Measurements from ENCODE around the gene AFAP1.

The AFAP1 gene

DNA sequence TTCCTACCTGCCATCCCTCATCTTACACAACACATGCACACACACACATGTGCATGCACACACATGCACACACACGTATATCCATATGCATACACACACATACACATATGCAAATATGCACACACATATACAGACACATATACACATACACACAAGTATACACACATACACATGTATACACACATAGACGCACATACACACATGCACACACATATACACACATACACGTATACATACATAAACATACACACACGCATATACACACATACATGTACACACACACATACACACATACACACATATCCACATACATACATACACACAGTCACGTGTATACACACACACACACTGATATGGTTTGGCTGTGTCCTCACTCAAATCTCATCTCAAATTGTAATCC is 37.0 kb upstream of the AFAP1 start:
- 97% methylated on average over 4 of the region's 5 CpGs for WGBS (ENCODE audit: insufficient coverage)
- H3K4me3 ChIP-seq (ENCODE audit: control insufficient read depth in 1 of 7, extremely low read depth in 1 of 7, insufficient read depth in 4 of 7, low read depth in 2 of 7, low read length in 6 of 7): no peak overlapping the region
- POLR2A ChIA-PET: no interaction called here
- no peak overlapping the region for H3K27ac ChIP-seq (ENCODE audit: insufficient read depth in 1 of 2, low read depth in 1 of 2, low read length in 2 of 2, poor library complexity in 1 of 2, severe bottlenecking in 2 of 2)
- no peaks in the 10 kb centered on the region for H3K9me3 ChIP-seq (ENCODE audit: control extremely low read depth in 1 of 5, control insufficient read depth in 4 of 5, insufficient read depth in 2 of 5, low read depth in 1 of 5, low read length in 4 of 5)
- H3K36me3 ChIP-seq (ENCODE audit: control insufficient read depth in 4 of 4, insufficient read depth in 4 of 4, low read length in 3 of 4): no peaks in the 10 kb centered on the region
- CTCF ChIA-PET: no interaction called here
- DNase-seq: no peak
- H3K4me1 ChIP-seq (ENCODE audit: control extremely low read depth in 1 of 4, control insufficient read depth in 4 of 4, insufficient read depth in 4 of 4, low read length in 3 of 4): no peaks in the 10 kb centered on the region
- peaks cover 0 to 45% (median 13%) of the 10 kb centered on the region in 5 experiments for H3K27me3 ChIP-seq (replicated peaks in 2 of 5; ENCODE audit: control insufficient read depth in 4 of 5, insufficient read depth in 5 of 5, low read length in 4 of 5)

DNA sequence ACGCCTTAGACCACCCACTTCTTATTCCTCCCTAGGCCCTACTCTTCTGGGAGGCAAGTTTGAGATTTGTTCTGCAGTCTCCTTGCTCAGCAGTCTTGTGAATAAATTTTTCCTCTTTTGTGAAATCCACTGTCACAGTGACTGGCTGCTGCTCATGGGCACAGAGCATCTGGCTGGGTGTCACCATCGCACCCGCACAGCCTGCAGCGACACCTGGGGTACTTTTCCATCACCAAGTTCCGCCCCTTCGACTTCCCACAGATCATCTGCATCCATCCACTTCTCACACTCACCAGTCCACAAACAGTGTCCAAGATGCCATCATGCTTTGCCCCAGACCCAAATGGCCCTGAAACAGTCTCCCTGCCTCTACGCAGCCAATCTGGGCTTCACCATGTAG is 36.4 kb upstream of the AFAP1 start:
- no peak for DNase-seq
- Histone ChIP-seq H3K36me3 (ENCODE audit: control insufficient read depth in 4 of 4, insufficient read depth in 4 of 4, low read length in 3 of 4) (no peaks in the 10 kb centered on the region), H3K4me3 (ENCODE audit: control insufficient read depth in 1 of 7, extremely low read depth in 1 of 7, insufficient read depth in 4 of 7, low read depth in 2 of 7, low read length in 6 of 7) (no peak overlapping the region), H3K9me3 (ENCODE audit: control extremely low read depth in 1 of 5, control insufficient read depth in 4 of 5, insufficient read depth in 2 of 5, low read depth in 1 of 5, low read length in 4 of 5) (no peaks in the 10 kb centered on the region), H3K27ac (ENCODE audit: insufficient read depth in 1 of 2, low read depth in 1 of 2, low read length in 2 of 2, poor library complexity in 1 of 2, severe bottlenecking in 2 of 2) (no peak overlapping the region), H3K27me3 (replicated peaks in 2 of 5; ENCODE audit: control insufficient read depth in 4 of 5, insufficient read depth in 5 of 5, low read length in 4 of 5) (peaks cover 0 to 43% (median 13%) of the 10 kb centered on the region in 5 experiments), H3K4me1 (ENCODE audit: control extremely low read depth in 1 of 4, control insufficient read depth in 4 of 4, insufficient read depth in 4 of 4, low read length in 3 of 4) (peaks cover 0 to 4% (median 2%) of the 10 kb centered on the region in 4 experiments)
- CTCF ChIA-PET: no interaction called here
- 100% methylated on average over 7 of the region's 7 CpGs for WGBS (ENCODE audit: insufficient coverage)
- POLR2A ChIA-PET: no interaction called here

DNA sequence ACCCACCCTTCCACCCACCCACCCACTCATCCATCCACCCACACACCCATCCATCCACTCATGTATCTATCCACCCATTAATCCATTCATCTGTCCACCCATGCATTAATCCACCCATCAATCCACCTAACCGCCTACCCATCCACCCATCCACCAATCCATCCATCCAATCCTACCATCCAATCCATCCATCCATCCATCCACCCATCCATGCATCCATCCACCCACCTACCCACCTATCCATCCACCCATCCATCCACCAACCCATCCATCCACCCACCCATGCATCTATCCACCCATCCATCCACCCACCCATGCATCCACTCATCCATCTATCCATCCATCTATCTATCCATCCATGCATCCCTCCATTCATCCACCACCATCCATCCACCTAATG is 34.8 kb upstream of the AFAP1 start:
- H3K36me3 ChIP-seq (ENCODE audit: control insufficient read depth in 4 of 4, insufficient read depth in 4 of 4, low read length in 3 of 4): no peaks in the 10 kb centered on the region
- no peak for DNase-seq
- no peak overlapping the region for H3K27ac ChIP-seq (ENCODE audit: insufficient read depth in 1 of 2, low read depth in 1 of 2, low read length in 2 of 2, poor library complexity in 1 of 2, severe bottlenecking in 2 of 2)
- no peaks in the 10 kb centered on the region for H3K9me3 ChIP-seq (ENCODE audit: control extremely low read depth in 1 of 5, control insufficient read depth in 4 of 5, insufficient read depth in 2 of 5, low read depth in 1 of 5, low read length in 4 of 5)
- H3K27me3 ChIP-seq (replicated peaks in 2 of 5; ENCODE audit: control insufficient read depth in 4 of 5, insufficient read depth in 5 of 5, low read length in 4 of 5): peaks cover 0 to 46% (median 10%) of the 10 kb centered on the region in 5 experiments
- ChIA-PET POLR2A (no interaction called here), CTCF (no interaction called here)
- WGBS (ENCODE audit: insufficient coverage): 88% methylated on average over 1 of the region's 1 CpG
- H3K4me3 ChIP-seq (ENCODE audit: control insufficient read depth in 1 of 7, extremely low read depth in 1 of 7, insufficient read depth in 4 of 7, low read depth in 2 of 7, low read length in 6 of 7): no peak overlapping the region
- H3K4me1 ChIP-seq (ENCODE audit: control extremely low read depth in 1 of 4, control insufficient read depth in 4 of 4, insufficient read depth in 4 of 4, low read length in 3 of 4): peaks cover 0 to 20% (median 14%) of the 10 kb centered on the region in 4 experiments

DNA sequence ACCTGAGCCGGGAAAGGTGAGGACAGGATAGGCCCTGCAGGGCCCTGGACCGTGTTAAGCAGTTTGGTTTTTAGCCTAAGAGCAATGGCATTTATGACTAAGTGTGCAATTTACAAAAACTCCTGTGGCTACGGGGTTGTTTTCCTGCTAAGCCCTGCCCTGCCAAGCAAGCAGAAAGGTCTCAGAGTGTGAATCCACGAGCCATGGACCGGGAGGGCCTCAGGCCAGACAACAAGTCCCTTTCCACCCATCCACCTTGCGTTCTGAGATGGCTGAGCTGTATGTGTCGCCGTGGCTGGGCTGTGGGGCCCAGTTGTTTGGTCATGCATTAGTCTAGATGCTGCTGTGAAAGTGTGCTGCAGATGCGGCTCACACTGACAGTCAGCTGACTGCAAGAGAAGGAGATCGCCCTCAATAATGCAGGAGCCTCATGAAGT is 33.9 kb upstream of the AFAP1 start:
- H3K36me3 ChIP-seq (ENCODE audit: control insufficient read depth in 4 of 4, insufficient read depth in 4 of 4, low read length in 3 of 4): no peaks in the 10 kb centered on the region
- ChIA-PET POLR2A (interaction anchor here (0.6 kb wide), 1 partner anchor 10 kb away, joined by 4 read pairs; no protein-coding TSS in a partner anchor), CTCF (no interaction called here)
- H3K27ac ChIP-seq (ENCODE audit: insufficient read depth in 1 of 2, low read depth in 1 of 2, low read length in 2 of 2, poor library complexity in 1 of 2, severe bottlenecking in 2 of 2): no peak overlapping the region
- DNase-seq: no peak
- H3K27me3 ChIP-seq (replicated peaks in 2 of 5; ENCODE audit: control insufficient read depth in 4 of 5, insufficient read depth in 5 of 5, low read length in 4 of 5): peaks cover 0 to 38% (median 7%) of the 10 kb centered on the region in 5 experiments
- WGBS (ENCODE audit: insufficient coverage): 97% methylated on average over 10 of the region's 10 CpGs
- peaks cover 0 to 25% (median 15%) of the 10 kb centered on the region in 4 experiments for H3K4me1 ChIP-seq (ENCODE audit: control extremely low read depth in 1 of 4, control insufficient read depth in 4 of 4, insufficient read depth in 4 of 4, low read length in 3 of 4)
- no peak overlapping the region for H3K4me3 ChIP-seq (ENCODE audit: control insufficient read depth in 1 of 7, extremely low read depth in 1 of 7, insufficient read depth in 4 of 7, low read depth in 2 of 7, low read length in 6 of 7)
- no peaks in the 10 kb centered on the region for H3K9me3 ChIP-seq (ENCODE audit: control extremely low read depth in 1 of 5, control insufficient read depth in 4 of 5, insufficient read depth in 2 of 5, low read depth in 1 of 5, low read length in 4 of 5)

DNA sequence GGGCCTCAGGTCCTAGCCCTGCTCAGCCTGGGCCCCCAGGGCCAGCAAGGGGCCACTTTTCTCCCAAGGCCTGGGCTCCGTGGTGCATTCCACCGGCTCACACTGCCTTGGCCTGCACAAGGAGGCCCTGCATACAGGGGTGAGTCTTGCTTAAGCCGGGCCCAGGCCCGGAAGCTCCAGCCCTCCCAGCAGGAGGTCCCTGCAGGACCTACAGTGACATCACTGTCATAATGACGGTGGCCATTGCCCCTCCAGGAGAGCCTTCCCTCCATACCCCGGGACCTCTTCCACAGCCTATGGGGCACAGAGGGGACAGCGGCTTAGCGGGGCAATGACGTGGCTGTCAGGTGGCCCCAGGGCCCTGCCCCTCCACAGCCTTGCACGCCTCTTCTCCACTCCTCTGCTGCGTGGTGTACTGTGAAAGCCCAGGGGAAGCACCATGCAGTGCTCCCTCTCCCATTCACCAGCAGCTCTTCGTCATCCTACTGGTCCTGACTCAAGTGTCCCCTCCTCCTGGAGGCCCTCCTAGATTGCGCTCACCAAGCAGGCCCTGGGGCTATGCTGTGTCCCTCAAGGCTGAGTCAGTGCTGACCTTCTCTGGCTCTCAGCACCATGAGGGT is 32.3 kb upstream of the AFAP1 start:
- no peak for DNase-seq
- no peaks in the 10 kb centered on the region for H3K9me3 ChIP-seq (ENCODE audit: control extremely low read depth in 1 of 5, control insufficient read depth in 4 of 5, insufficient read depth in 2 of 5, low read depth in 1 of 5, low read length in 4 of 5)
- peaks cover 0 to 32% (median 15%) of the 10 kb centered on the region in 4 experiments for H3K4me1 ChIP-seq (ENCODE audit: control extremely low read depth in 1 of 4, control insufficient read depth in 4 of 4, insufficient read depth in 4 of 4, low read length in 3 of 4)
- WGBS (ENCODE audit: insufficient coverage): 91% methylated on average over 13 of the region's 13 CpGs
- POLR2A ChIA-PET: no interaction called here
- no peaks in the 10 kb centered on the region for H3K36me3 ChIP-seq (ENCODE audit: control insufficient read depth in 4 of 4, insufficient read depth in 4 of 4, low read length in 3 of 4)
- H3K27ac ChIP-seq (ENCODE audit: insufficient read depth in 1 of 2, low read depth in 1 of 2, low read length in 2 of 2, poor library complexity in 1 of 2, severe bottlenecking in 2 of 2): no peak overlapping the region
- H3K27me3 ChIP-seq (replicated peaks in 2 of 5; ENCODE audit: control insufficient read depth in 4 of 5, insufficient read depth in 5 of 5, low read length in 4 of 5): peaks cover 0 to 48% (median 12%) of the 10 kb centered on the region in 5 experiments
- CTCF ChIA-PET: no interaction called here
- no peak overlapping the region for H3K4me3 ChIP-seq (ENCODE audit: control insufficient read depth in 1 of 7, extremely low read depth in 1 of 7, insufficient read depth in 4 of 7, low read depth in 2 of 7, low read length in 6 of 7)

DNA sequence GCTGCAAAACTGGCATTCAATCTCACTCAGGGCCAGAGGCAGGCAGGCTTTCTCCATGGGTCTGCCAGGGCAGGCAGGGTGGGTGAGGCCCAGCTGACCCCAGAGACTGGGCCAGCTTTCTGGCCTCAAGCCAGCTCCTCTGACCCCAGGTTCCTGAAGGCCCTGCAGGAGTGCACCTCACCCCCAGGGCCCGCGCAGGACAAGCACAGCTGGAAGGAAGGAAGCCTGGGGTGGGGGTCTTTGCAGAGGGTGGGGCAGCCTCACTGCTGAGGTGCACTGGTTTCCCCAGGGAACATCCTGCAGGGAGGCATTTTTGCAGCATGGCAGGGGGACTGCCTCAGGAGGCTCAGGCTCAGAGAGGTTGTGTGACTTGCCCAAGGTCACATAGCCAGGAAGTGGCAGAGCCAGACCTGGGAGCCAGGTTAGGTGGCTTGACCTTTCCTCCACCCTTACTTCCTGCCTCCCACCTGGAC is 31.5 kb upstream of the AFAP1 start:
- ChIA-PET POLR2A (no interaction called here), CTCF (interaction anchor here (1.7 kb wide), 1 partner anchor 15 kb away, joined by 6 read pairs; no protein-coding TSS in a partner anchor)
- H3K27ac ChIP-seq (ENCODE audit: insufficient read depth in 1 of 2, low read depth in 1 of 2, low read length in 2 of 2, poor library complexity in 1 of 2, severe bottlenecking in 2 of 2): no peak overlapping the region
- peaks cover 0 to 32% (median 15%) of the 10 kb centered on the region in 4 experiments for H3K4me1 ChIP-seq (ENCODE audit: control extremely low read depth in 1 of 4, control insufficient read depth in 4 of 4, insufficient read depth in 4 of 4, low read length in 3 of 4)
- H3K4me3 ChIP-seq (ENCODE audit: control insufficient read depth in 1 of 7, extremely low read depth in 1 of 7, insufficient read depth in 4 of 7, low read depth in 2 of 7, low read length in 6 of 7): no peak overlapping the region
- H3K9me3 ChIP-seq (ENCODE audit: control extremely low read depth in 1 of 5, control insufficient read depth in 4 of 5, insufficient read depth in 2 of 5, low read depth in 1 of 5, low read length in 4 of 5): no peaks in the 10 kb centered on the region
- 0% methylated on average over 2 of the region's 2 CpGs for WGBS (ENCODE audit: insufficient coverage)
- DNase-seq: no peak
- H3K27me3 ChIP-seq (replicated peaks in 2 of 5; ENCODE audit: control insufficient read depth in 4 of 5, insufficient read depth in 5 of 5, low read length in 4 of 5): peaks cover 0 to 55% (median 12%) of the 10 kb centered on the region in 5 experiments
- H3K36me3 ChIP-seq (ENCODE audit: control insufficient read depth in 4 of 4, insufficient read depth in 4 of 4, low read length in 3 of 4): no peaks in the 10 kb centered on the region

DNA sequence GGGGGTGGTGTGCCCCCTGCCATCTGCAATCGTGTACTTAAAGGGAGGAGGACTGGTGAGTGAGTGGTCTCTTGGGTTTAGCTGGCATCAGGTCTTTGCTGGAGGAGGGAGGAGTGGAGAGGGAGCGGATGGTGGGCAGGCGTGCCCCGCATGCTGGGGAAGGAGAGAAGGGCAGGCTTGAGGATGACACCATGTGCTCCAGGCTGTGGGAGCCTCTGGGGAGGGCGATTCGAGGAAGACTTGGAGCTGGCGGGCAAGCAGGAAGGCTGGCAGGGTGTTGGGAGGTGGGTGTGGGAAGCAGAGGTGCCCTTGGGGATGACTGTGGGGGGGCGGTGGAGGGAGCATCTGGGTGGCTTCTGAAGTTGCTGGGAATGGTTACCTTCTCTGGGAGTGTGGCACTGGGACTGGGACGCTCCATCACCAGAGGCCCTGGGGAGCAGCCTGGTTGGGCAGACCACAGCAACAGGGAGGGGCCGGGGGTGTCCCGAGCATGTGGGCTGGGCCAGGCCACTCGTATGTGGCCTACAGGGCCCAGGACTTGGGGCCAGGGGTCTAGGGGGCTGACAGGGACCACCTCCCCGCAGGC is 30.8 kb upstream of the AFAP1 start:
- Histone ChIP-seq H3K27ac (ENCODE audit: insufficient read depth in 1 of 2, low read depth in 1 of 2, low read length in 2 of 2, poor library complexity in 1 of 2, severe bottlenecking in 2 of 2) (no peak overlapping the region), H3K9me3 (ENCODE audit: control extremely low read depth in 1 of 5, control insufficient read depth in 4 of 5, insufficient read depth in 2 of 5, low read depth in 1 of 5, low read length in 4 of 5) (no peaks in the 10 kb centered on the region), H3K36me3 (ENCODE audit: control insufficient read depth in 4 of 4, insufficient read depth in 4 of 4, low read length in 3 of 4) (no peaks in the 10 kb centered on the region), H3K27me3 (replicated peaks in 2 of 5; ENCODE audit: control insufficient read depth in 4 of 5, insufficient read depth in 5 of 5, low read length in 4 of 5) (peaks cover 0 to 62% (median 12%) of the 10 kb centered on the region in 5 experiments), H3K4me3 (ENCODE audit: control insufficient read depth in 1 of 7, extremely low read depth in 1 of 7, insufficient read depth in 4 of 7, low read depth in 2 of 7, low read length in 6 of 7) (no peak overlapping the region), H3K4me1 (ENCODE audit: control extremely low read depth in 1 of 4, control insufficient read depth in 4 of 4, insufficient read depth in 4 of 4, low read length in 3 of 4) (peaks cover 0 to 32% (median 15%) of the 10 kb centered on the region in 4 experiments)
- ChIA-PET CTCF (interaction anchor here (1.7 kb wide), 1 partner anchor 16 kb away, joined by 6 read pairs; no protein-coding TSS in a partner anchor), POLR2A (no interaction called here)
- 55% methylated on average over 11 of the region's 13 CpGs for WGBS (ENCODE audit: insufficient coverage)
- no peak for DNase-seq
